Ascending aorta (tissue), 2 donors: ENCODE results near the gene TMED6. TPM values are rescaled to one million over a fixed set of nuclear protein-coding genes. Genes with fewer than 3 reads are reported as not detected.

ENCODE experiments used
- DNase-seq, 2 donors: peaks; one replicate each; pipeline ENCODE4 v3.0.0-alpha.2; 2019; ENCODE audit warnings: low spot score in 2 of 2
- H3K27ac ChIP-seq, 2 donors: fragments of 200-600 bp; sonication (generic); one replicate each; pipeline ENCODE4 v1.5.1; 2016 to 2017; ENCODE audit warnings: mild to moderate bottlenecking in 1 of 2
- H3K27me3 ChIP-seq: fragments of 200-600 bp; sonication (generic); one replicate; pipeline ENCODE4 v1.5.1; 2017
- H3K36me3 ChIP-seq, 2 donors: fragments of 200-600 bp; sonication (generic); one replicate each; pipeline ENCODE4 v1.5.1; 2016
- H3K4me1 ChIP-seq, 2 donors: fragments of 200-600 bp; sonication (generic); one replicate each; pipeline ENCODE4 v1.5.1; 2016 to 2017; ENCODE audit warnings: mild to moderate bottlenecking in 1 of 2
- H3K4me3 ChIP-seq, 2 donors: fragments of 200-600 bp; sonication (generic); one replicate each; pipeline ENCODE4 v1.5.1; 2016 to 2017; ENCODE audit warnings: mild to moderate bottlenecking in 1 of 2
- H3K9me3 ChIP-seq, 2 donors: fragments of 200-600 bp; sonication (generic); one replicate each; pipeline ENCODE4 v1.5.1; 2016
- CTCF ChIP-seq, 3 experiments: fragments of 200-600 bp in 2 of 3; fragments of 450-650 bp in 1 of 3; sonication (generic) in 2 of 3; IDR thresholded peaks; one replicate each; pipeline ENCODE4 v1.5.1; 2016 to 2019; ENCODE audit warnings: antibody characterized with exemption in 3 of 3, mild to moderate bottlenecking in 1 of 3, moderate library complexity in 1 of 3
- intact Hi-C: fragments of 100-400 bp; cut with DNase I; formaldehyde crosslinking; loops from one replicate; pipeline ENCODE4 v1.15.1; 2023
- total RNA-seq: library from RNA; depleted of rRNA; stranded (reverse); fragments of >200 nt; gene quantifications from one replicate; pipeline ENCODE4 v1.1.0, GENCODE V29; 2016

TMED6 gene
- total RNA-seq, 1 donor from 2014 or later: not detected

GRCh38 chr16:69378760-69379159 is 27.2 kb upstream of the TMED6 start:
- no peak overlapping the region for H3K27ac ChIP-seq
- no peaks in the 10 kb centered on the region for H3K9me3 ChIP-seq
- no peak for DNase-seq
- intact Hi-C loops: no loop called here
- TF ChIP-seq CTCF (IDR thresholded peaks at IDR 0.05): no peak
- no peaks in the 10 kb centered on the region for H3K27me3 ChIP-seq
- H3K36me3 ChIP-seq: peaks cover 15 to 59% of the 10 kb centered on the region in 2 donors
- H3K4me1 ChIP-seq: no peaks in the 10 kb centered on the region
- H3K4me3 ChIP-seq: no peak overlapping the region

DNA sequence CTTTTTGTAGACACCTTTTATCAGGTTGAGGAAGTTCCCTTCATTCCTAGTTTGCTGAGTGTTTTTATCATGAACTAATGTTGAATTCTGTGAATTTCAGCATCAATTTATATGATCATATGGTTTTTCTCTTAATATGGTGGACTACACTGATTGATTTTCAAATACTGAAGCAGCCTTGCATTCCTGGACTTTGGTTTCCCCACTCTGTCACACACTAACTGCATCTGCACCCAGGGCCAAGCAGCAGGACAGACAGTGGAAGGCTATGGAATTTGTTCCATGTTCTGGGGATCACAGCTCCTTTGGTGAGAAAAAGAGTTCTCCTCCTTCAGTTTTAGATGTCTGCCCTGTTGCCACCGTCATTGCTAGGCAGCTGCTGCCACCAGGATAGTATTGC is 26.4 kb upstream of the TMED6 start:
- TF ChIP-seq CTCF (IDR thresholded peaks at IDR 0.05): no peak
- no peaks in the 10 kb centered on the region for H3K9me3 ChIP-seq
- no peaks in the 10 kb centered on the region for H3K4me1 ChIP-seq
- peaks cover 15 to 55% of the 10 kb centered on the region in 2 donors for H3K36me3 ChIP-seq
- no peak for DNase-seq
- intact Hi-C loops: no loop called here
- no peak overlapping the region for H3K4me3 ChIP-seq
- no peak overlapping the region for H3K27ac ChIP-seq
- no peaks in the 10 kb centered on the region for H3K27me3 ChIP-seq

DNA sequence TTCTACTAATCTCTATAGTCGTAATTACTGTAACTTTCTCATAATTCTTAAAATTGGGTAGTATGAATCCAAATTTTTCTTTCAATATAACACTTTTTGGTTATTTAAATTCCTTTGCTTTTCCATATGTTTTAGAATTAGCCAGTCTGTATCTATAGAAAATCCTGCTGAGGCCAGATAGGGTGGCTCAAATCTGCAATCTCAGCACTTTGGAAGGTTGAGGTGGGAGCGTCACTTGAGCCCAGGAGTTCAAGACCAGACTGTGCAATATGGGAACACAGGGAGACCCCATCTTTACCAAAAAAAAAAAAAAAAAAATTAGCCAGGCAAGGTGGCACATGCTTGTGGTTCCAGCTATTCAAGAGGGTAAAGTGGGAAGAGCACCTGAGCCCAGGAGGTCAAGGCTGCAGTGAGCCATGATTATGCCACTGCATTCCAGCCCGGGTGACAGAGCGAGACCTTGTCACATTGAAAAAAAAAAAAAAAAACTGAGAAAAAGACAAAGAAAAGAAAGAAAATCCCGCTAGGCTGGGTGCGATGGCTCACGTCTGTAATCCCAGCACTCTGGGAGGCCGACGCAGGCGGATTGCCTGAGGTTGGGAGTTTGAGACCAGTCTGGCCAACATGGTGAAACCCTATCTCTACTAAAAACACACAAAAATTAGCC is 24.9 kb upstream of the TMED6 start:
- Histone ChIP-seq H3K27me3 (no peaks in the 10 kb centered on the region), H3K4me3 (no peak overlapping the region), H3K4me1 (no peaks in the 10 kb centered on the region), H3K36me3 (peaks cover 18 to 44% of the 10 kb centered on the region in 2 donors), H3K9me3 (no peaks in the 10 kb centered on the region), H3K27ac (no peak overlapping the region)
- TF ChIP-seq CTCF (IDR thresholded peaks at IDR 0.05): no peak
- no peak for DNase-seq
- intact Hi-C loops: no loop called here

GRCh38 chr16:69373019-69373418 is 21.4 kb upstream of the TMED6 start:
- peaks cover 34 to 46% of the 10 kb centered on the region in 2 donors for H3K36me3 ChIP-seq
- no peak for TF ChIP-seq CTCF (IDR thresholded peaks at IDR 0.05)
- no peak for DNase-seq
- H3K9me3 ChIP-seq: no peaks in the 10 kb centered on the region
- no peaks in the 10 kb centered on the region for H3K27me3 ChIP-seq
- no peaks in the 10 kb centered on the region for H3K4me1 ChIP-seq
- no peak overlapping the region for H3K4me3 ChIP-seq
- intact Hi-C loops: no loop called here
- no peak overlapping the region for H3K27ac ChIP-seq

DNA sequence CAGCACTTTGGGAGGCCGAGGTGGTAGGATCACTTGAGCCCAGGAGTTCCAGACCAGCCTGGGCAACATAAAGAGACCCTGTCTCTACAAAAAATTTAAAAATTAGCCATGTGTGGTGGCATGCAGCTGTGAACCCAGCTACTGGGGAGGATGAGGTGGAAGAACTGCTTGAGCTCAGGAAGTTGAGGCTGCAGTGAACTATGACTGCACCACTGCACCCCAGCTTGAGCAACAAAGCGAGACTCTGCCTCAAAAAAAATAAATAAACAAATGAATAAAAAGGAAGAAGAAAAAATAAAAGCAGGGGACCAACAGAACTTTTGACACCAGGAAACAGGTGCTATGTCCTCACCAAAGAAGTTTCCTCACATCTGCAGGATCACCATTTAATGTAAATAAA is 20.0 kb upstream of the TMED6 start:
- Histone ChIP-seq H3K4me3 (no peak overlapping the region), H3K27me3 (no peaks in the 10 kb centered on the region), H3K36me3 (peaks cover 45 to 57% of the 10 kb centered on the region in 2 donors), H3K4me1 (no peaks in the 10 kb centered on the region), H3K27ac (no peak overlapping the region), H3K9me3 (no peaks in the 10 kb centered on the region)
- DNase-seq: no peak
- intact Hi-C loops: no loop called here
- no peak for TF ChIP-seq CTCF (IDR thresholded peaks at IDR 0.05)

DNA sequence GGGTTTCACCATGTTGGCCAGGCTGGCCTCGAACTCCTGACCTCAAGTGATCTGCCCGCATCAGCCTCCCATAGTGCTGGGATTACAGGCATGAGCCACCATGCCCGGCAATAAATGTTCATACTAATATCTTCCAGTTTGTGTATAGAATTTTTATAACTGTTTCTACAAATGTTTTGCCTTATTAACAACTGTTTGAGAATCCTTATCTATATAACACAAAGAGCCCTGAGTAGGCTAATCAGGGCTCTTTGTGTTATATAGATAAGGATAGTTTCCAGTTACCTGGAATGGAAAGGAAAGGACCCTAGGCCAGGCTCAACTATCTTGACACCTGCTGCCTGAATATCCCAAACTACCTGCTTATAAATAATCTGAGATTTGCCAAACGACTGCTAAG is 17.3 kb upstream of the TMED6 start:
- no peaks in the 10 kb centered on the region for H3K27me3 ChIP-seq
- TF ChIP-seq CTCF (IDR thresholded peaks at IDR 0.05): no peak
- no peak overlapping the region for H3K27ac ChIP-seq
- intact Hi-C loops: no loop called here
- H3K9me3 ChIP-seq: no peaks in the 10 kb centered on the region
- no peak for DNase-seq
- no peaks in the 10 kb centered on the region for H3K4me1 ChIP-seq
- no peak overlapping the region for H3K4me3 ChIP-seq
- peaks cover 61 to 81% of the 10 kb centered on the region in 2 donors for H3K36me3 ChIP-seq
